Measurements from ENCODE around the gene ZNF581. TPM values are rescaled to one million over a fixed set of nuclear protein-coding genes. Genes with fewer than 3 reads are reported as not detected.
A peak's percentile ranks its signal among the peaks of the same experiment; 100 is the strongest.

Gene ZNF581
- 36.9 and 41.8 TPM in 2 replicates for total RNA-seq

- TF ChIP-seq CTCF (IDR thresholded peaks at IDR 0.05; ENCODE audit: insufficient read depth, low read length, poor library complexity, severe bottlenecking), result no peak
- no peak for DNase-seq (ENCODE audit: low read depth)
- peaks cover 4% of the 10 kb centered on the region for H3K36me3 ChIP-seq (ENCODE audit: control insufficient read depth, insufficient read depth, low read length)
- peak within 1 kb of the TSS; percentile 68 for H3K4me3 ChIP-seq (ENCODE audit: low read depth, low read length)
- H3K27me3 ChIP-seq (ENCODE audit: control insufficient read depth, insufficient read depth, low read length), result no peaks in the 10 kb centered on the region
Observed at GRCh38 chr19:55643003-55643886, at the start of gene ZNF581. ZNF581 (plus strand) TSS chr19:55643649; CDS start chr19:55644572, 923 bp downstream.

GRCh38 chr19:55594996-55595545 is 48.4 kb upstream of the ZNF581 start:
- no peak for DNase-seq (ENCODE audit: low read depth)
- Histone ChIP-seq H3K4me3 (ENCODE audit: low read depth, low read length) (no peak overlapping the region), H3K27me3 (ENCODE audit: control insufficient read depth, insufficient read depth, low read length) (no peaks in the 10 kb centered on the region), H3K36me3 (ENCODE audit: control insufficient read depth, insufficient read depth, low read length) (no peaks in the 10 kb centered on the region)
- TF ChIP-seq CTCF (IDR thresholded peaks at IDR 0.05; ENCODE audit: insufficient read depth, low read length, poor library complexity, severe bottlenecking), result no peak

GRCh38 chr19:55596304-55596703 is 47.1 kb upstream of the ZNF581 start:
- no peaks in the 10 kb centered on the region for H3K36me3 ChIP-seq (ENCODE audit: control insufficient read depth, insufficient read depth, low read length)
- DNase-seq (ENCODE audit: low read depth), result no peak
- no peak overlapping the region for H3K4me3 ChIP-seq (ENCODE audit: low read depth, low read length)
- H3K27me3 ChIP-seq (ENCODE audit: control insufficient read depth, insufficient read depth, low read length), result no peaks in the 10 kb centered on the region
- TF ChIP-seq CTCF (IDR thresholded peaks at IDR 0.05; ENCODE audit: insufficient read depth, low read length, poor library complexity, severe bottlenecking), result no peak

GRCh38 chr19:55597501-55597921 is 45.9 kb upstream of the ZNF581 start:
- Histone ChIP-seq H3K27me3 (ENCODE audit: control insufficient read depth, insufficient read depth, low read length) (no peaks in the 10 kb centered on the region), H3K4me3 (ENCODE audit: low read depth, low read length) (no peak overlapping the region), H3K36me3 (ENCODE audit: control insufficient read depth, insufficient read depth, low read length) (no peaks in the 10 kb centered on the region)
- no peak for TF ChIP-seq CTCF (IDR thresholded peaks at IDR 0.05; ENCODE audit: insufficient read depth, low read length, poor library complexity, severe bottlenecking)
- no peak for DNase-seq (ENCODE audit: low read depth)

GRCh38 chr19:55598034-55598433 is 45.4 kb upstream of the ZNF581 start:
- Histone ChIP-seq H3K27me3 (ENCODE audit: control insufficient read depth, insufficient read depth, low read length) (no peaks in the 10 kb centered on the region), H3K36me3 (ENCODE audit: control insufficient read depth, insufficient read depth, low read length) (no peaks in the 10 kb centered on the region), H3K4me3 (ENCODE audit: low read depth, low read length) (no peak overlapping the region)
- no peak for TF ChIP-seq CTCF (IDR thresholded peaks at IDR 0.05; ENCODE audit: insufficient read depth, low read length, poor library complexity, severe bottlenecking)
- DNase-seq (ENCODE audit: low read depth), result no peak

All from kidney epithelial cell (primary cell).